GM10266 (cell line): ENCODE results near the gene XRCC4.

Source experiments
- DNase-seq: peaks from one replicate; pipeline ENCODE4 v3.0.0; 2012; ENCODE audit errors: extremely low spot score
- CTCF ChIP-seq: IDR thresholded peaks from 2 replicates; pipeline ENCODE4 v1.5.1; 2012; ENCODE audit warnings: mild to moderate bottlenecking, low read depth; ENCODE audit not compliant: control insufficient read depth, insufficient read depth; ENCODE audit errors: missing control alignments

The XRCC4 gene

GRCh38 chr5:83115816-83116215, 38.5 kb downstream of the XRCC4 start:
- no peak for DNase-seq
- no peak for TF ChIP-seq CTCF

- no peak for DNase-seq
- TF ChIP-seq CTCF, result no peak
These were observed 41.1 kb downstream of the XRCC4 start for GRCh38 chr5:83118471-83118870.

GRCh38 chr5:83118976-83119375, 41.6 kb downstream of the XRCC4 start:
- no peak for TF ChIP-seq CTCF
- no peak for DNase-seq

GRCh38 chr5:83124593-83124992, 47.2 kb downstream of the XRCC4 start:
- DNase-seq, result no peak
- no peak for TF ChIP-seq CTCF

GRCh38 chr5:83125560-83125959, 48.2 kb downstream of the XRCC4 start:
- no peak for DNase-seq
- TF ChIP-seq CTCF, result no peak

GRCh38 chr5:83126501-83126900, 49.2 kb downstream of the XRCC4 start:
- no peak for TF ChIP-seq CTCF
- no peak for DNase-seq

GRCh38 chr5:83133797-83134196, 56.5 kb downstream of the XRCC4 start:
- TF ChIP-seq CTCF, result no peak
- DNase-seq, result no peak
